Uterus (tissue), 4 donors: ENCODE data around the gene ABCB7. TPM values are rescaled to one million over a fixed set of nuclear protein-coding genes. Genes with fewer than 3 reads are reported as not detected.

Experiments
- DNase-seq, 2 donors: peaks; one replicate each; pipeline ENCODE4 v3.0.0-alpha.2; 2019 to 2020
- H3K27ac ChIP-seq, 2 donors: fragments of 200-600 bp; sonication (generic); 1 replicate in 1 of 2; 2 replicates in 1 of 2; pipeline ENCODE4 v1.5.1; 2016 to 2018
- H3K27me3 ChIP-seq, 2 donors: fragments of 200-600 bp; sonication (generic); one replicate each; pipeline ENCODE4 v1.5.1; 2018 to 2019; ENCODE audit warnings: control low read depth in 1 of 2
- H3K36me3 ChIP-seq, 2 donors: fragments of 200-600 bp; sonication (generic); one replicate each; pipeline ENCODE4 v1.5.1; 2019; ENCODE audit warnings: control low read depth in 1 of 2
- H3K4me1 ChIP-seq, 2 donors: fragments of 200-600 bp; sonication (generic); one replicate each; pipeline ENCODE4 v1.5.1; 2018 to 2019; ENCODE audit warnings: control low read depth in 1 of 2
- H3K4me3 ChIP-seq, 2 donors: fragments of 200-600 bp; sonication (generic); 1 replicate in 1 of 2; 2 replicates in 1 of 2; pipeline ENCODE4 v1.5.1; 2018 to 2019; ENCODE audit warnings: mild to moderate bottlenecking in 1 of 2
- H3K9me3 ChIP-seq, 2 donors: fragments of 200-600 bp; sonication (generic); one replicate each; pipeline ENCODE4 v1.5.1; 2019; ENCODE audit warnings: control low read depth in 1 of 2
- CTCF ChIP-seq, 4 experiments: fragments of 200-600 bp in 2 of 4; fragments of 450-650 bp in 2 of 4; sonication (generic) in 2 of 4; IDR thresholded peaks; one replicate each; pipeline ENCODE4 v1.5.1; 2016 to 2019; ENCODE audit warnings: antibody characterized with exemption in 4 of 4, mild to moderate bottlenecking in 2 of 4, moderate library complexity in 1 of 4
- POLR2A ChIP-seq, 2 donors: fragments of 450-650 bp; IDR thresholded peaks; one replicate each; pipeline ENCODE4 v1.6.1; 2016; ENCODE audit warnings: antibody characterized with exemption in 2 of 2, mild to moderate bottlenecking in 1 of 2, moderate library complexity in 1 of 2
- intact Hi-C: fragments of 100-400 bp; cut with DNase I; formaldehyde crosslinking; loops from one replicate; pipeline ENCODE4 v1.15.1; 2023; ENCODE audit warnings: low total_unique reads
- total RNA-seq, 4 donors: library from RNA; depleted of rRNA in 3 of 4; stranded (reverse); fragments of >200 nt in 3 of 4; gene quantifications; one replicate each; pipeline versions ENCODE4 v1.1.0 to v1.2.4, GENCODE V29; 2014 to 2023
- donor health status: DM: yes; HTN: yes; CAD: no.

The ABCB7 gene
- total RNA-seq, 4 donors from 2014 or later: 1.5 to 134 (median 37.1) TPM

- intact Hi-C loops: no loop called here
- no peak overlapping the region for H3K27ac ChIP-seq
- TF ChIP-seq POLR2A (IDR thresholded peaks at IDR 0.05) (no peak), CTCF (IDR thresholded peaks at IDR 0.05) (no peak)
- H3K4me3 ChIP-seq: no peak overlapping the region
- H3K36me3 ChIP-seq: no peaks in the 10 kb centered on the region
- H3K4me1 ChIP-seq: no peaks in the 10 kb centered on the region
- H3K27me3 ChIP-seq: no peaks in the 10 kb centered on the region
- no peak for DNase-seq
- no peaks in the 10 kb centered on the region for H3K9me3 ChIP-seq
Measured at GRCh38 chrX:75114638-75115037, 41.4 kb downstream of the ABCB7 start.

- Histone ChIP-seq H3K36me3 (no peaks in the 10 kb centered on the region), H3K27me3 (no peaks in the 10 kb centered on the region), H3K4me3 (no peak overlapping the region), H3K4me1 (no peaks in the 10 kb centered on the region), H3K9me3 (no peaks in the 10 kb centered on the region), H3K27ac (no peak overlapping the region)
- intact Hi-C loops: no loop called here
- DNase-seq: no peak
- TF ChIP-seq CTCF (IDR thresholded peaks at IDR 0.05): no peak
- no peak for TF ChIP-seq POLR2A (IDR thresholded peaks at IDR 0.05)
Measured at GRCh38 chrX:75113664-75114063, 42.4 kb downstream of the ABCB7 start.

- no peak for TF ChIP-seq CTCF (IDR thresholded peaks at IDR 0.05)
- no peak for TF ChIP-seq POLR2A (IDR thresholded peaks at IDR 0.05)
- DNase-seq: no peak
- no peaks in the 10 kb centered on the region for H3K27me3 ChIP-seq
- H3K36me3 ChIP-seq: no peaks in the 10 kb centered on the region
- no peaks in the 10 kb centered on the region for H3K9me3 ChIP-seq
- H3K4me1 ChIP-seq: no peaks in the 10 kb centered on the region
- H3K4me3 ChIP-seq: no peak overlapping the region
- intact Hi-C loops: no loop called here
- H3K27ac ChIP-seq: no peak overlapping the region
Measured at GRCh38 chrX:75107863-75108509, 48.1 kb downstream of the ABCB7 start.

GRCh38 chrX:75106772-75107171 is 49.3 kb downstream of the ABCB7 start:
- TF ChIP-seq CTCF (IDR thresholded peaks at IDR 0.05) (no peak), POLR2A (IDR thresholded peaks at IDR 0.05) (no peak)
- intact Hi-C loops: no loop called here
- Histone ChIP-seq H3K27ac (no peak overlapping the region), H3K9me3 (no peaks in the 10 kb centered on the region), H3K4me1 (no peaks in the 10 kb centered on the region), H3K36me3 (no peaks in the 10 kb centered on the region), H3K4me3 (no peak overlapping the region), H3K27me3 (no peaks in the 10 kb centered on the region)
- DNase-seq: no peak

DNA sequence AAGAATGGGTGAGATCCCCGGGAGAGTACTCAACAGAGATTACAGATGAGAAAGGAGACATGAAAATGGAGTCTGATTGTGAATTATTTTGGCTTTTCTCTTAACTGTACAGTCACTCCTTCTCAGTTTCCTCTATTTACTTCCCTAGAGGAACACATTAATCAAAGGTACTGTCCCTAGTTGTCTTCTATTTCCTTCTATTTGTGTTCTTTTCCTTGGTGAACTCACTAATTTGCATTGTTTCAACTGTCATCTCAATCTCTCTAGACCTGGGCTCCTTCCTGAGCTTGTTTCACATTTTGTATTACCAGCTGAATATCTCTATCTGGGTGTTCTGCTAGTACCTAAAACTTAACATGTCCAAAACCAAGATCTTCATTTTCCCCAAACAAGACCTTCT is 59.8 kb downstream of the ABCB7 start:
- Histone ChIP-seq H3K27ac (no peak overlapping the region), H3K27me3 (no peaks in the 10 kb centered on the region), H3K4me3 (no peak overlapping the region), H3K36me3 (no peaks in the 10 kb centered on the region), H3K9me3 (no peaks in the 10 kb centered on the region), H3K4me1 (no peaks in the 10 kb centered on the region)
- DNase-seq: no peak
- intact Hi-C loops: no loop called here
- TF ChIP-seq CTCF (IDR thresholded peaks at IDR 0.05): no peak
- TF ChIP-seq POLR2A (IDR thresholded peaks at IDR 0.05): no peak
